Measurements from ENCODE around the gene IGDCC3.
A peak's percentile ranks its signal among the peaks of the same experiment; 100 is the strongest.

The IGDCC3 gene

GRCh38 chr15:65328506-65329287, 49.1 kb downstream of the IGDCC3 start:
- DNase-seq (ENCODE audit: low read depth), result no peak

DNA sequence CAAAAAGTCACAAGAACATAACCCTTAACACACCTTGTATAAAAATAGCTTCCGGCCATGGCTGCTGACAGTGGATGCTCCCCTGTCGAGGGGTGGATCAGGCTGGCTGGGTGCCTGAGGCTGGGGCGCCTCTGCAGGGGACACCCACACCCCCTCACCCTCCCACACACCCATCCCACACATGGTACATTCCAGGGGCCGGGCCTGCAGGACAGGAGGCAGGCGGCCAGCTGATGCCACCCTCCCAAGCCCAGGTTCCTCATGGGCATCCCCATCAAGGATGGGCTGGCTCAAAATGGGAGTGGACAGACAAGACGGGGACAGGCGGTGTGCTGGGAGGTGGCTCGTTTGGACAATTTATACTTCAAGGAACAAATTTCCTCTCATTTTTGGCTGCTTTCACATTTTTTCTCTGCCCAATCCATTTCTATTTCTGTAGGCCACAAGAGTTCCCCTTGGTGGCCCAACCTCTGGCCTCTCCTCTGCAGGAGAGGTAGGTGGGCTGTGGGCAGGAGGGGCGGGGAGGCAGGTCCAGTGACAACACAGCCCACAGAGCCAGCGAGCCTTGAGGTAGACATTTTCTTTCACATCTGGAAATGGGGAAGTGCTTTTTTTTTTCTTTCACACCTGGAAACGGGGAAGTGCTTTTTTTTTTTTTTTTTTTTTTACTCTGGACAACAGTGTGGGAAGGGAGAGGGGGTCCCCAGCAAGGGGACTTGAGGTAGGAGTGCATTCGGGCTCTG, 50.0 kb downstream of the IGDCC3 start:
- DNase-seq (ENCODE audit: low read depth), result no peak

DNA sequence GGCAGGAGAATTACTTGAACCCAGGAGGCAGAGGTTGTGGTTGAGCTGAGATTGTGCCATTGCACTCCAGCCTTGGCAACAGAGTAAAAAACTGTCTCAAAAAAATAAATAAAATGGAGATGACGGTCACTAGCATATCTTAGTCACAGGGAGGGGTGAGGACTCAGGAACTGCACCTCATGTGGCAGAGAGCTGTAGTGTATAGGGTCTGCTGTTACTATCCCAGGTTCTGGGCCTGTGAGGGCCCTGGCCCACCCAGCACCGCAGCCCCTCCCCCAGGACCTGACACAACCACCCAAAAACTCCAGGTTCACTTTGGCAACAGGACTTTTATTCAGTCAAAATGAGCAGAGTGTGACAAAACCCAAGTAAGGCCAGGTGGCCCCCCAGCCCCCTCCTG, 51.0 kb downstream of the IGDCC3 start:
- DNase-seq (ENCODE audit: low read depth), result no peak

DNA sequence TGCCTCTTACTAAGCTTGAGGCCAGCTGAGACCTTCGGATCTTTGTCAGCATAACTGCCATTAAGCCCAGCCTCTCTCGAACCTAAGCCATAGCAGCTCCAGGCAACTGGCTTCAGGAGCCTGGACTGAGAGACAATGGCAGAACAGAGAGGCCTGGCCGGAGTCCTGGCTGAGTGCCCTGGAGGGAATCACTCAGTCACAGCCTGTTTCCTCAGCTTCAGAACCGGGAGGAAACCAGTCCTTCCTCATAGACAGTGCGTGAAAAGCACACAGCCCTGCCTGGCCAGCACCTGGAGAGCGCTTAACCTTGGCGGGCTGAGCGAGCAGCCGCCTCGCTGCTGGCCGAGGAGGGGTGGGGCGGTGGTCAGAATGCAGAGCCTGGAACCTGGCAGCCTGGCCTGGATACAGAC, 51.7 kb downstream of the IGDCC3 start:
- DNase-seq (ENCODE audit: low read depth), result no peak

DNA sequence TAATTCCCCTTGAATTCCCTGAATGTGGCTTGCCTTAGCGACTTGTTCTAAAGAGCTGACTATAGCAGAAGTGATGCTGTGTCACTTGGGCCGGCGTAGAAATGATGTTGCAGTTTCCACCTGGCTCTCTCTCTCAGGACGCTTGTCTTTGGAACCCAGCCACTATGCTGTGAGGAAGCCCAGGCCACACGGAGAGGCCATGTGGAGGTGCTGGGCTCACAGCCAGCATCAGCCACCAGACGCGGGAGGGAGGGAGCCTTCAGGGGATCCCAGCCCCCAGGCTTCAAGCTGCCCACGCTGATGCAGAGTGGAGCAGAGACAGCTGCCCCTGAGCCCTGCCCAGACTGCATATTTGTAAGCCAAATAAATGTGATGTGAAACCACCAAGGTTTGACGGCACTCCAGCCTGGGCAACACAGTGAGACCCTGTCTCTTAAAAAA, 54.7 kb downstream of the IGDCC3 start:
- DNase-seq (ENCODE audit: low read depth), result no peak

DNA sequence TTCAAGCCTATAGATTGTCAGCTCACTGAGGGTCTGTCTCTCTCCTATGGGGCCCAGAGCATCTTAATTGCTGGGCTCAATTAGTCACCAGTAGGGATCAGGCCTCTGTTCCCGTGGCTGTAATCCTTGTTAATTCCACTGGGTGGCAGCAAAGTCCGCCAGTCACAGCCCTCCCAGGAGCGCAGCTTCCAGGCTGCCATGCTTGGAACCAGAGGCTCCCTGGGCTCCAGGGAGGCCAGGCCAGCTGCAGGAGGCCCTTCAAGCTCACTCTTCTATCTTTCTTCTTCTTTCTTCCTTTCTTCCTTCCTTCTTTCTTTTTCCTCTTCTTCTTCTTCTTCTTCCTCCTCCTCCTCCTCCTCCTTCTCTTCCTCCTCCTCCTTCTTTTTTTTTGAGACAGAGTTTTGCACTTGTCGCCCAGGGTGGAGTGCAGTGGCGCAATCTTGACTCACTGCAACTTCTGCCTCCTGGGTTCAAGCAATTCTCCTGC, 58.9 kb downstream of the IGDCC3 start:
- peak; percentile 65 for DNase-seq (ENCODE audit: low read depth)

DNA sequence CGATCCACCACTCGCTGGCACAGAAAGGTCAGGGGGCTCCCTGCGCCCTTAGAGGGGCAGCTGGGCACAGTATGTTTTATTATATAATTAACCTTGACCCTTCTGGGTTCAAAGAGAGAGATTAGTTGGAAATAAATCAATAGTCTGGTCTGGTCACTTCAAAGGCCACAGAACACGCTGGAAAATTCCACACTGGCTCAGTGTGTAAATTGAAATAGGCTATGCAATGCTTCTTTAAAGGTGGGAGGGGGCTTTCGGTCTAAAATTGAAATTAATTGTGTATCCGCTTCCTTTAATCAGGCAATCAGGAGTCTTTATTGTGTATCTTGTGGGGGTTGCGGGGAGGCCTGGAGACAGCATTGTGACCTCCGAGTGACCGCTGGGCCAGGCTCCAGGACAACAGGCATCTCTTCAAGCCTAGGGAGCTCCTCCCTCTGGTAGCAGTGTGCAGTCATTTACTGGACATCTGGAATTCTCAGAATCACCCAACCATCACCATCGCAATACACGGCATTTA, 65.3 kb downstream of the IGDCC3 start:
- DNase-seq (ENCODE audit: low read depth), result no peak

DNA sequence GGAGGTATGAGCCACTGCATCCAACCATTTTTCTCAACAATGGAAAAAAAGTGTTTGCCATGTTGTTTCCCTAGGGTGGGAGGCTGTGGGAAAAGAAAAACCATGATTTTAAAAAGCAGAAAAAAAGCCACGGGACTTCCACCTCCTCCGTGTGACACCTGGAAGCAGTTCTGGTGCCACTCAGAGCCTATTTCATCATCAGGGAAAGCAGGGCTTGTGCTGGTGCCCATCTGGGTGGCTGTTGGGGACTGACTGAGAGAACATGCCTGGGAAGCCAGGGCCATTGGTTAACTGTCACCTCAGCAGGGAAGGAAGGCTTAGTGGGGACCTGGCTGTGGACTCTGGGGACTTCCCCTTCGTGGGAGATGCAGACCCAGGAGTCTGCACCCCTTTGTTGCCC, 66.0 kb downstream of the IGDCC3 start:
- no peak for DNase-seq (ENCODE audit: low read depth)

DNA sequence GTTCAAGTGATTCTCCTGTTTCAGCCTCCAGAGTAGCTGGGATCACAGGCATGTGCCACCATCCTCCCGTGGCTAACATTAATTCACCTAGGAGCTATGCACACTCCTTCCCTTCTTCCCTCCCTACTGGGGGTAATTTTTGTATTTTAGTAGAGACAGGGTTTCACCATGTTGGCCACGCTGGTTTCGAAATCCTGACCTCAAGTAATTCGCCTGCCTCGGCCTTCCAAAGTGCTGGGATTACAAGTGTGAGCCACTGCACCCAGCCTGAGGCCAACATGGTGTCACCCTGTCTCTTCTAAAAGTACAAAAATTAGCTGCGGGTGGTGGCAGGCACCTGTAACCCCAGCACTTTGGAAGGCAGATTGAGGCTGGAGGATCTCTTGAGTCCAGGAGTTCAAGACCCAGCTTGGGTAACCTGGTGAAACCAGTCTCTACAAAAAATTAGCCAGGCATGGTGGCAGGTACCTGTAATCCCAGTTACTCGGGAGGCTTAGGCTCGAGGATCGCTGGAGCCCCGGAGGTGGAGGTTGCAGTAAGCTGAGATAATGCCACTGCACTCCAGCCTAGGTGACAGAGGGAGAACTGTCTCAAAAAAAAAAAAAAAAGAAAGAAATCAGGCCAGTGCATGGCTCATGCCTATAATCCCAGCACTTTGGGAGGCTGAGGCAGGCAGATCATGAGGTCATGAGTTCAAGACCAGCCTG, 67.2 kb downstream of the IGDCC3 start:
- DNase-seq (ENCODE audit: low read depth), result no peak

DNA sequence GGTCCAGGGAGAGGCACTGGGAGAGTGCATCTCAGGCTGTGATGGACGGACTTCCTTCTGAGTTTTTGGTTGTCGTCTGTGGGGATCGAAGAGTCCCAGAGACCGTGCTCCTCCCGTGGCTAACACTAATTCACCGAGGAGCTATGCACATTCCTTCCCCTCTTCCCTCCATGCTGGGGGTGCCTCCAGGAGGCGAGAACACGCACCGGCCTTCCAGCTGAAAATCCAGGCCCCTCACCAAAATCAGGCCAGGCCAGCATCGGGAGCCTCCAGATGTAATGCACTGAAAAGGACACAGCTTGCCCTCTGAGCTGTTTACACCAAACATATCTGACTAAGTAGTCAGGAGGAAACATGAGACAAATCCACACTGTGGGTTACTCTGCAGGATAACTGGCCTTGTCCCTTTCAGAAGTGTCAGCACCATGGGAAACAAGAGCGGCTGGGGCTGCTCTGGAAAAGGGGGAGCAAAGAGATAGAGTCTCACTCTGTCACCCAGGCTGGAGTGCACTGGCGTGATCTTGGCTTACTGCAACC, 67.9 kb downstream of the IGDCC3 start:
- no peak for DNase-seq (ENCODE audit: low read depth)

GRCh38 chr15:65307978-65308377, 69.8 kb downstream of the IGDCC3 start:
- DNase-seq (ENCODE audit: low read depth), result no peak

GRCh38 chr15:65306551-65306950, 71.3 kb downstream of the IGDCC3 start:
- no peak for DNase-seq (ENCODE audit: low read depth)

GRCh38 chr15:65305776-65306175, 72.0 kb downstream of the IGDCC3 start:
- DNase-seq (ENCODE audit: low read depth), result no peak

- DNase-seq (ENCODE audit: low read depth), result no peak
Measured at GRCh38 chr15:65305150-65305758, 72.5 kb downstream of the IGDCC3 start.

- peak; percentile 70 for DNase-seq (ENCODE audit: low read depth)
Measured at GRCh38 chr15:65304381-65305149, 73.2 kb downstream of the IGDCC3 start, which contains the start of gene RNU5B-1. RNU5B-1 (plus strand) TSS chr15:65304677.

- no peak for DNase-seq (ENCODE audit: low read depth)
Measured at GRCh38 chr15:65303687-65304380, 74.0 kb downstream of the IGDCC3 start.

DNA sequence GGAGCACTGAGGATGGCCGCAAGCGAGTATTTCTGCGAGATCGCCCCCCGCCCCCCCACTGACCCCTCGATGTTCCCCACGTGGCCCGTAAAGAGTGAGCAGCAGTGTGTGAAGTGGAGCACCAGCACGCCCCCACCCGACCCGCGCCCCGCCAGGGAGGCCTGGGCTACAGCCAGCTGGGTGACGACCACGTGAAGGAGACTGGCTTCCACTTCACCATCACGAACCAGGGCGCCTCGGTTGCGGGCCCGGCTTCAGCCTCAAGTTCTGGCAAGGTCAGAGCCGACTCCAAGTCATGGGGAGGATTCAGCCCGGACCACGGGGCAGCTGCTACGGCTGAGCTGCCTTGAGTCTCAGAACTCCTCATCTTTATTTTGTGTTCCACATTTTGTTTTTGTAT, 75.7 kb downstream of the IGDCC3 start:
- DNase-seq (ENCODE audit: low read depth), result no peak

- DNase-seq (ENCODE audit: low read depth), result no peak
Measured at GRCh38 chr15:65300924-65301441, 76.8 kb downstream of the IGDCC3 start.

- DNase-seq (ENCODE audit: low read depth), result no peak
Measured at GRCh38 chr15:65298731-65299130, 79.1 kb downstream of the IGDCC3 start.

DNA sequence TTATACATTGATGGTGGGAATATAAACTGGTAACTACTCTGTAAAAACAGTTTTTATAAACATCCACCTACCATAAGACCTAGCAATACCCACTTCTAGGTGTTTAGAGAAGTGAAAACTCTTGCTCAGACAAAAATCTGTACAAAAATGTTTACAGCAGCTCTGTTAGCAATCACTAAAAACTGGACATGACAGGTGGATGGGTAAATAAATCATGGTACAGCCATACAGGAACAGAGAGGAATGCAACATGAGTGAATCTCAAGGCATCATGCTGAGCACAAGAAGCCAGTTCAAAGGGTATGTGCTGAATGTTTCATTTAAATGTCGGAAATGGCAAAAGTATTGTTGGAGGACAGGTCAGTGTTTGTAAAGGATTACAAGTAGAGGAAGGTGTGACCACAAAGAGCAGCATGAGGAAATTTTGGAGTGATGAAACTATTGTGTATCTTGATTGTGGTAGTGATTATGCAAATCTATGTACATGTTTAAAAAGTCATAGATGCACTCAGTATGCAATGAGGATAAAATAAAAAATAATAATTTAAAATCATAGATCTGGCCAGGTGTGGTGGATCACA, 84.8 kb downstream of the IGDCC3 start:
- DNase-seq (ENCODE audit: low read depth), result no peak
